ENCODE data around the gene DSTYK.
A peak's percentile ranks its signal among the peaks of the same experiment; 100 is the strongest.

Gene DSTYK

DNA sequence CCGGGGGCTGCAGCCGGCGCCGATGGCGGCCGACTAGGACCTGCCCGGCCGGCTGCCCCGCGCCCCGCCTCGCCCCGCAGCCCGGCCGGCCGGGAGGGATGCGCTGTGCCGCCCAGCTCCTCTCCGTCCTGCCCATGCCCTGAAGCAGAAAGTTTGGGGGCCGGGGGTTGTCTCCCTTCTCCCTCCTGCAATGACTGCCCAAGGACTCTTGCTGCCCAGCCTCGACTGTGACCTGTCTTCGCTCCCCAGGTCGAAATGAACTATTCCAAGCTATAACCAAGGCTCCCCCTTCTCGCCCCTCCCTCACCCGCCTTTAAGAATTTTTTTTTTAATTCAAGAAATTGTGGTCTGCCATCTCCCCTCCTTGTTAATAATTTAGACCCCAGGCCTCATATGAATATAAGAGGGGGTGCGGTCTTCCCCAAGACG lies 16.6 kb upstream of the DSTYK start:
- peak overlapping the region; percentile 74 for H3K4me3 ChIP-seq (ENCODE audit: low read length)
- H3K9me3 ChIP-seq (ENCODE audit: control insufficient read depth, low read length) = no peaks in the 10 kb centered on the region
- DNase-seq (ENCODE audit: low read depth) = no peak
- peak overlapping the region; percentile 61 for H3K9ac ChIP-seq (ENCODE audit: low read length)
- H3K4me1 ChIP-seq (ENCODE audit: control insufficient read depth, insufficient read depth, low read length) = peaks cover 14% of the 10 kb centered on the region
- no peaks in the 10 kb centered on the region for H3K27me3 ChIP-seq (replicated peaks; ENCODE audit: control insufficient read depth, insufficient read depth, low read length)
- H3K36me3 ChIP-seq (ENCODE audit: control insufficient read depth, insufficient read depth, low read length, severe bottlenecking) = no peaks in the 10 kb centered on the region

DNA sequence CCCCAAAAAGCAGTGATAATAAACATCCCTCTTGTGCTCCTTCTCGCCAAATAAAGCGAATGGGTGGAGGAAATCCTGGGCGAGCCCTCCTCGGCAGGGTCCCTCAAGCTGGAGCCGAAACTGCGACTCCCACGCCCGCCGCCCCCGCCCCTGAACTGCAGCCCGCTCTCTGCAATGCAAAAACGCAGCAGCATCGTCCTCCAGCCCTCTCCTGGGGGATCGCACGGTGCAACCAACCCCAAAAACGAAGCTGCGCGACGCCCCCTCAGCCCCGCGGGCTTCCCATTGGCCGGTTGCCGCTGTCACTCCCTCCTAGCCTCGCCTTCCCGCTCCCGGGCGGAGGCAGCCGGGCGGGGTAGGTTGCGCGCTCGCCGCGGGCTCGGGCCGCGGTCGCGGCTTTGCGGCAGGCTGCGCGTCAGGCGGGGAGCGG lies 16.1 kb upstream of the DSTYK start, which contains the start of gene TMCC2:
Gene TMCC2, plus strand, starts transcription at position 363 of the 430 bp plus-strand sequence. CDS start 619 bp downstream, outside the sequence.
- Histone ChIP-seq H3K27me3 (replicated peaks; ENCODE audit: control insufficient read depth, insufficient read depth, low read length) (no peaks in the 10 kb centered on the region), H3K9me3 (ENCODE audit: control insufficient read depth, low read length) (no peaks in the 10 kb centered on the region), H3K4me3 (ENCODE audit: low read length) (peak within 1 kb of the TSS; percentile 83), H3K36me3 (ENCODE audit: control insufficient read depth, insufficient read depth, low read length, severe bottlenecking) (no peaks in the 10 kb centered on the region), H3K4me1 (ENCODE audit: control insufficient read depth, insufficient read depth, low read length) (peaks cover 14% of the 10 kb centered on the region), H3K9ac (ENCODE audit: low read length) (peak within 1 kb of the TSS; percentile 78)
- peak; percentile 97 for DNase-seq (ENCODE audit: low read depth)

DNA sequence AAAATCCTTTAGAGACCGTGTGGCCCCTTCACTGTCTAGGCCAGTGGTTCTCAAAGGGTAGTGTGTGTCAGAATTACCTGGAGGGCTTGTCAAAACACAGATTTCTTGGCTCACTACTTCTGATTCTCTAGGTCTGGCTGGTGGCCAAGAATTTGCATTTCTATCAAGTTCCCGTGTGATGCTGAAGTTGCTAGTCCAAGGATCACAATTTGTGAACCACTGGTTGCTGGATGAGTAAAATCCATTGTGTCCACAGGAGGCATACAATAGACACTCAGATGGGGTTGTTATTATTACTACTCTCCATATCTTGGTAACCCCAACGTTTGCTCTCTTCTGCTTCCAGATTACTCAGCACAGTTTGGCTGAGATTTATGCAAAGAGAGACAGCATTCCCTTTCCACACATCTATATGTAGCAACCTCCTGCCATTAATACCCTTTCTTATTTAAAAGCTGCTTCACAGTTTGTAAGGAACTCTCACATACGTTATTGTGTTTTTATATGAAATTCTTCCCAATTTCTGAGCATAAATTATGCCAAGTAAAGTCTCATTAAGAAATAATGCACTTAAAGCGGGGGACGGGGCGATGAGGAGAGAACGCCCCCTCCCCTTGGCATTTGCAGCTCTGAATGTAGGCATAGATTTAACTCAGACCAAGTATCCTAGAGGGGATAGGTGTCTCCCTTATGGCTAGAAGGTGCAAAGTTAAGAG lies 15.5 kb upstream of the DSTYK start:
- H3K27me3 ChIP-seq (replicated peaks; ENCODE audit: control insufficient read depth, insufficient read depth, low read length) = no peaks in the 10 kb centered on the region
- H3K36me3 ChIP-seq (ENCODE audit: control insufficient read depth, insufficient read depth, low read length, severe bottlenecking) = no peaks in the 10 kb centered on the region
- no peaks in the 10 kb centered on the region for H3K9me3 ChIP-seq (ENCODE audit: control insufficient read depth, low read length)
- H3K9ac ChIP-seq (ENCODE audit: low read length) = peak overlapping the region; percentile 78
- H3K4me1 ChIP-seq (ENCODE audit: control insufficient read depth, insufficient read depth, low read length) = peaks cover 14% of the 10 kb centered on the region
- DNase-seq (ENCODE audit: low read depth) = peak; percentile 37
- H3K4me3 ChIP-seq (ENCODE audit: low read length) = peak overlapping the region; percentile 83

DNA sequence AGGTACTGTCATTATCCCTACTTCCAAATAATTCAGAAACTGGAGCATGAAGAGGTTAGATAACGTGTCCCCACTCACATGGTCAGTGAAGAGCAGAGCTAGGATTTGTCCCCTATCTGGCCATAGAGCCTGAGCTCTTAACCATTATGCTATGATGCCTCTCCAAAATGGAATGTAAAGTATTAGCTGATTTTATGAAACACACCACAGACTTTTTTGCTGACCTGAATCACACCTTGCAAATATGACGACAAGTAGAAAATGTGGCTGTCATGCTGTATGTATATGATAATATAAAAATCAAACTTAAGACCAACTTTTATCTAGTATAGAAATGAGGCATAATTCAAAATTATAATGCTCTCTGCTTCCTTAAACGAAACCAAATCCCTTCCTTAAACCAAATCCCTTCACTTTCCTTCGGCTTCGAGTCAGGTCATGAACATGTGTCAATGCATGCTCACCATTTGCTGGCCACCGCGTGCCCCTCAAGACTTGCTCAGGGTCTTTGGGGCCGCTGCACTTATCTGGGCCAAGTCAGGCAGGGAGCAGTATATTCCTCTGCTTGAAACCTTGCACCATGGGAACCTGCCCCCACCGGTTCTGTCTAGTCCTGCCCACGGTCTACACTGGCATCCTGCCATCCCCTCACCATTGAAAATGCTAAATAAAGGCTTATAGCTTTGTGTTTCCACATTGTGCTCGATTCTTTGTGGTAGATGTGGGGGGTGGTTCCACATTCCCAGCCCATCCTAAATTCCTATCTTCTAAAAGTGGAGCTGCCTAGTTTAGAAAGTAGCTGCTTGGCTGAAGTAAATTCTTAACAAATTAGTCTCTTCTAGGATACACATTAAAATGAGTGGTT lies 14.6 kb upstream of the DSTYK start:
- H3K9me3 ChIP-seq (ENCODE audit: control insufficient read depth, low read length) = no peaks in the 10 kb centered on the region
- no peak for DNase-seq (ENCODE audit: low read depth)
- no peaks in the 10 kb centered on the region for H3K27me3 ChIP-seq (replicated peaks; ENCODE audit: control insufficient read depth, insufficient read depth, low read length)
- H3K4me3 ChIP-seq (ENCODE audit: low read length) = no peak overlapping the region
- H3K36me3 ChIP-seq (ENCODE audit: control insufficient read depth, insufficient read depth, low read length, severe bottlenecking) = no peaks in the 10 kb centered on the region
- H3K4me1 ChIP-seq (ENCODE audit: control insufficient read depth, insufficient read depth, low read length) = peaks cover 14% of the 10 kb centered on the region
- no peak overlapping the region for H3K9ac ChIP-seq (ENCODE audit: low read length)

DNA sequence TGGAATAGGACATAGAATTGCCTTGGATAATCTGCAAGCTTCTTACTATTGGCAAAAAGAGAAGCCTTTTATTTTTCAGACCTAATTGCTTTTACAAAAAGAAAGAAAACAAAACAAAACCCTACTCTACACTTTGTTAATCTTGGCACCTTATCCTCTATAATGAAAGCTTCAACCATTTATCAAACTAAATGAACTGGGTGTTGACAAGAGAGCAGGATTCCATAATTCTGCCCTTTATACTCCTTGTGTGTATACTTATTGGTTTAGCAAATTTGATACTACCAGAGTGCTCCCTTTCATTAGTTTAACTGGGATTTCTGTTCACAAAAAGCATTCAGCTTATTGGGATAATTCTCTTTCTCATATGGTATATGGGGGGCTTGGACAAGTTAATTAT lies 13.2 kb upstream of the DSTYK start:
- Histone ChIP-seq H3K9me3 (ENCODE audit: control insufficient read depth, low read length) (no peaks in the 10 kb centered on the region), H3K4me3 (ENCODE audit: low read length) (no peak overlapping the region), H3K27me3 (replicated peaks; ENCODE audit: control insufficient read depth, insufficient read depth, low read length) (no peaks in the 10 kb centered on the region), H3K4me1 (ENCODE audit: control insufficient read depth, insufficient read depth, low read length) (peaks cover 14% of the 10 kb centered on the region), H3K9ac (ENCODE audit: low read length) (no peak overlapping the region), H3K36me3 (ENCODE audit: control insufficient read depth, insufficient read depth, low read length, severe bottlenecking) (no peaks in the 10 kb centered on the region)
- DNase-seq (ENCODE audit: low read depth) = no peak

DNA sequence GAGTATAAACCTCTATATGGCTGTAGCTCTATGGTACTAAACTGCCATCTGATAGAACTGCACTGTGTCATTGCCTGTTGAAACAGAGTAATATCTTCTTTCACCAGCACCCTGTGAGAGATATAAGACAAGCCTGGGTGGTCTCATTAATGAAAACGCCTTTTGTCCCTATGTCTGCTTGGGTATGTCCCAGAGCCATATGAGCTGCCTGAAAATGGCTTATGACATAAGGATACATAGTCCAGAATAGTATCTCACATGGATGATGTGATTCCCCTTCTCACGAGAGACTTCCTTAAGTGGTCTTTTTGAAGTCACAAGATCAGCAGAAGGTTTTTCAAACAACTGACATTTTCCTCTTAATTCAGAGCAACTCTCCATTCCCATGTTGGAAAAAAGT lies 8.9 kb upstream of the DSTYK start:
- no peak for DNase-seq (ENCODE audit: low read depth)

DNA sequence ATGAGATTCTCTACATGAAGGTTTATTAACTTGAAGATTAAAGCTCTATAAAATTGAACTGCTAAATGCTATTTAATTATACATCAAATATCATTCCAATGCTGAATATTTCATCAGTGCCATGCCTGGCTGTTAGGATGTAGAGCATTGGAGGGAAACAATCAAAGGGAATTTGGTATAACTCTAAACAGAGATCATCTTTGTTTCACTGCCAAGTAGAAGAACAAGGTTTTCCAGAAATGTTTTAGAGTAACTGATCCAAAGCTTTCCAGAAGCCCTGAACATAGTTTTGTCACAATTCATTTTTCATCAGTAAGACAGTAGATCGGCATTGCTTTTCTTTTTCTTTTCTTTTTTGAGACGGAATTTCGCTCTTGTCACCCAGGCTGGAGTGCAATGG lies 5.9 kb upstream of the DSTYK start:
- no peak overlapping the region for H3K4me3 ChIP-seq (ENCODE audit: low read length)
- H3K9me3 ChIP-seq (ENCODE audit: control insufficient read depth, low read length) = no peaks in the 10 kb centered on the region
- H3K36me3 ChIP-seq (ENCODE audit: control insufficient read depth, insufficient read depth, low read length, severe bottlenecking) = no peaks in the 10 kb centered on the region
- DNase-seq (ENCODE audit: low read depth) = no peak
- H3K9ac ChIP-seq (ENCODE audit: low read length) = no peak overlapping the region
- no peaks in the 10 kb centered on the region for H3K4me1 ChIP-seq (ENCODE audit: control insufficient read depth, insufficient read depth, low read length)
- no peaks in the 10 kb centered on the region for H3K27me3 ChIP-seq (replicated peaks; ENCODE audit: control insufficient read depth, insufficient read depth, low read length)

More for the DNA sequence above, 8.9 kb upstream of the DSTYK start:
- no peaks in the 10 kb centered on the region for H3K4me1 ChIP-seq (ENCODE audit: control insufficient read depth, insufficient read depth, low read length)
- no peak overlapping the region for H3K9ac ChIP-seq (ENCODE audit: low read length)
- H3K36me3 ChIP-seq (ENCODE audit: control insufficient read depth, insufficient read depth, low read length, severe bottlenecking) = no peaks in the 10 kb centered on the region
- H3K4me3 ChIP-seq (ENCODE audit: low read length) = no peak overlapping the region
- H3K9me3 ChIP-seq (ENCODE audit: control insufficient read depth, low read length) = no peaks in the 10 kb centered on the region
- H3K27me3 ChIP-seq (replicated peaks; ENCODE audit: control insufficient read depth, insufficient read depth, low read length) = no peaks in the 10 kb centered on the region

DNA sequence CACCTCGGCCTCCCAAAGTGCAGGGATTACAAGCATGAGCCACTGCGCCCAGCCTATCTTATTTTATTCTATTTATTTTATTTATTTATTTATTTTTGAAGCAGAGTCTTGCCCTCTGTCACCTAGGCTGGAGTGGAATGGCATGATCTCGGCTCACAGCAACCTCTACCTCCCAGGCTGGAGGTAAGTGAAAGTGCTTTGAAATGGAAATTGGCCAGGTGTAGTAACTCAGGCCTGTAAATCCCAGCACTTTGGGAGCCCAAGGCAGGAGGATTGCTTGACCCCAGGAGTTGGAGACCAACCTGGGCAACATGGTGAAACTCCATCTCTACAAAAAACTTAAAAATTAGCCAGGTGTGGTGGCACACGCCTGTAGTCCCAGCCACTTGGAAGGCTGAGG lies 5.1 kb upstream of the DSTYK start:
- H3K4me1 ChIP-seq (ENCODE audit: control insufficient read depth, insufficient read depth, low read length) = no peaks in the 10 kb centered on the region
- DNase-seq (ENCODE audit: low read depth) = no peak
- no peak overlapping the region for H3K9ac ChIP-seq (ENCODE audit: low read length)
- no peak overlapping the region for H3K4me3 ChIP-seq (ENCODE audit: low read length)
- H3K27me3 ChIP-seq (replicated peaks; ENCODE audit: control insufficient read depth, insufficient read depth, low read length) = no peaks in the 10 kb centered on the region
- no peaks in the 10 kb centered on the region for H3K36me3 ChIP-seq (ENCODE audit: control insufficient read depth, insufficient read depth, low read length, severe bottlenecking)
- H3K9me3 ChIP-seq (ENCODE audit: control insufficient read depth, low read length) = no peaks in the 10 kb centered on the region

DNA sequence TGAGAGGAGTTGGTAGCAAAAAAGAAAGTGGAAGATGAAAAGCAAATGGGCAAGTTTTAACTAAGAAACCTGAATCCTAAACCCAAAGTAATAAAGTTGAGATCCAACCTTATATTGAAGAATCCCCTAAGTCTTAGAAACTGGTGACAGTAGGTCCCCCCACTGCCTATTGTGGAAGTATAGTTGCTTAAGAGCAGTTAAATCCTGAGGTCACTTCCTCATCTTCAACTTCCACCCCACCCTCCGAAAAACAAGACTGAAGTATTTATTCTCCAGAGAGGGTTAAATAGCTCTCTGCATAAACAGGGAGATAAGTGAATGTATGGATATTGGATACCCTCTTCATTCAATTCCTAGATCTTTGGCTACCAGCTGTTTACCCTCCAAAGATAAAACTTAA lies 3.3 kb upstream of the DSTYK start:
- DNase-seq (ENCODE audit: low read depth) = no peak
- Histone ChIP-seq H3K4me1 (ENCODE audit: control insufficient read depth, insufficient read depth, low read length) (peaks cover 6% of the 10 kb centered on the region), H3K27me3 (replicated peaks; ENCODE audit: control insufficient read depth, insufficient read depth, low read length) (no peaks in the 10 kb centered on the region), H3K36me3 (ENCODE audit: control insufficient read depth, insufficient read depth, low read length, severe bottlenecking) (no peaks in the 10 kb centered on the region), H3K4me3 (ENCODE audit: low read length) (no peak overlapping the region), H3K9me3 (ENCODE audit: control insufficient read depth, low read length) (no peaks in the 10 kb centered on the region), H3K9ac (ENCODE audit: low read length) (no peak overlapping the region)

DNA sequence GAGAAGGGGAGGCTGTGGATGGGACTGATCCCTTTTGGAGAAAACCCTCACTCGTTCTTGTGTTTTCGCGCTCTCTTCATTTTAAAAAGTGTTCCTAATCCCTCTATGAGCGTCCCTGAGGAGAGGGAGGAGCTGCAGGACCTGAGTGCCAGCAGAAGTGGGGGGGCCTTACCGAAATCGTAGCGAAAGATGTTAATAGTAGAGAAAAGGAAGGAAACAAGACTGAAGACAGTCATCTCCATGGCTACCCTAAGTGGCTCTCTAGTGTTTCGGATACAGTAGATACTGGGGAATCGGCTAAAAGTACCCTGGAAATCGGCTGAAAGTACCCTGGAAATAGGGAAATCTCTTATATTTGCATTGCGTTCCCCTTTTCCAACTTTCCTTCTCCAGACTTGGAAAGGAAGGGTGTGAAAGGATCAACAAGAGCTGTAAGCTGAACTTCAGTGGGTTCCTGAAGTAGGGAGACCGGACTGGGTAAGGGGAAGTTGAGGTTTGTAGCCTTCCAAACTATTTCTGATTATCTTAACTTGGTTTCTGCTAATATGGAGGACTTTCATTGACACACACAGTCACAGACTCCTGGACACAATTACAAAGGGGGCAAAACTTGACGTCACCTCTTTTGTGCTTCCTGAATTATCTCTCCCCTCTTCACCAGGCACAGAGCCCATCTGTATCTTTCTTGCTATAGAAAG lies 486 bp upstream of the DSTYK start:
- H3K36me3 ChIP-seq (ENCODE audit: control insufficient read depth, insufficient read depth, low read length, severe bottlenecking) = no peaks in the 10 kb centered on the region
- peaks cover 6% of the 10 kb centered on the region for H3K4me1 ChIP-seq (ENCODE audit: control insufficient read depth, insufficient read depth, low read length)
- no peak for DNase-seq (ENCODE audit: low read depth)
- no peaks in the 10 kb centered on the region for H3K9me3 ChIP-seq (ENCODE audit: control insufficient read depth, low read length)
- H3K4me3 ChIP-seq (ENCODE audit: low read length) = peak overlapping the region; percentile 92
- H3K27me3 ChIP-seq (replicated peaks; ENCODE audit: control insufficient read depth, insufficient read depth, low read length) = no peaks in the 10 kb centered on the region
- peak overlapping the region; percentile 96 for H3K9ac ChIP-seq (ENCODE audit: low read length)

DNA sequence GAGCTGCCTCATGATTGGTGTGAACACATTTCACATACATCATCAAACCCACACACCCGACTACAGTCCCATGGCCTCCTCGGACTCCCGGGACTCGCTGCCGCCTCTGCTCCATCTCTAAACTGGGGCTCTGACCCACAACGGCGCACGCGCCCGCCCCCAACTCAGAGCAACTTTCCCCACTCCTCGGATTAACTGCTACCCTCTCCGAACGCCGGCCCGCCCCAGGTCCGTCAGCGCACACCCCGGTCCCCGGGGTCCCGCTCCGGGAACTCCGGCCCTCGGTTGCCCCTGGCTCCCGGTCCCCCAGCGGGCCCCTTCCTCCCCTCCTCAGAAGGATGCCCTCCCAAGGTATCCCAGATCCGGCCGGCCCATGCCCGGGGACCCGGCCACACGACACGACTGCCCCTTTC lies 740 bp downstream of the DSTYK start:
- peak overlapping the region; percentile 96 for H3K9ac ChIP-seq (ENCODE audit: low read length)
- no peaks in the 10 kb centered on the region for H3K9me3 ChIP-seq (ENCODE audit: control insufficient read depth, low read length)
- no peak for DNase-seq (ENCODE audit: low read depth)
- H3K4me3 ChIP-seq (ENCODE audit: low read length) = peak overlapping the region; percentile 92
- H3K4me1 ChIP-seq (ENCODE audit: control insufficient read depth, insufficient read depth, low read length) = peaks cover 6% of the 10 kb centered on the region
- H3K36me3 ChIP-seq (ENCODE audit: control insufficient read depth, insufficient read depth, low read length, severe bottlenecking) = no peaks in the 10 kb centered on the region
- H3K27me3 ChIP-seq (replicated peaks; ENCODE audit: control insufficient read depth, insufficient read depth, low read length) = no peaks in the 10 kb centered on the region
